IPS-NIHi11 (cell line): Measurements from ENCODE around the gene C4orf54.

ENCODE experiments used
- DNase-seq: peaks from one replicate; pipeline ENCODE4 v3.0.0; 2012; ENCODE audit warnings: mixed read lengths, low spot score

Gene C4orf54

DNA sequence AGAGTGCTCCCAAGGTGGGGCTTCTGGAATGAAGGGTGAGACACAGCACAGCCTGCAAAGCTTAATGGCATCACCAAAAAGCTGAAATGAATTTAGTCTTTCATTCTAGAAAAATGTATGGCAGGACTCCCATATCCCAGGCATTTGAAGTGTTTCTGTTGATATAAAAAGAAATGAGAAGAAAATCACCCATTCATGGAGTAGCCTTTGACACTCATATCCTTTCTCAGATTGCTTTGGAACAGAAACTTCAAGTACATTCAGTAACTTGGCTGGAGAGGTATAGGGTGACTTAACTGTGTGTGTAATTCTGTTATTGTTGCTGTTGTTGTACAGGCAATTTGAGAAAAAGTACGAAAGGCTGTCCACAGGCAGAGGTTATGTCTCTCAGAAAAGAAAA, 35.3 kb downstream of the C4orf54 start:
- no peak for DNase-seq

DNA sequence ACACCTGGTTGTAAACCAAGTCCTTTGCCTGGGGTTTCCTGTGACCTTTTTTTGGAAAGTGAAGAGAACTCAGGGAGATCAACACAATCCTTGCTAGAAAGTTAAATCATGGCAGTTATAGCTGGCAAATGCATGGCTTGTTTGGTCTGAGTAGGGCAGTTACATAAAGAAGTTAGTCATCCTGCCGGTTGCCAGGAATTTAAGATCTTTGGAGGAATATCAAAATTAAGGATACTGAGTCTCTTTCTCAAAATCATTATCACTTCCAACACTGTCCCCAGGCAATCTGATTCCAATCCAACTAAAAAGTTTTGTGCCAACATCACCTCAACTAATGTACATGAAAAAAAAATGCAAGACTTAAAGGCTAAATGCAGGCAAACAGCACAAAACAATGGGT, 40.3 kb downstream of the C4orf54 start:
- DNase-seq: no peak

DNA sequence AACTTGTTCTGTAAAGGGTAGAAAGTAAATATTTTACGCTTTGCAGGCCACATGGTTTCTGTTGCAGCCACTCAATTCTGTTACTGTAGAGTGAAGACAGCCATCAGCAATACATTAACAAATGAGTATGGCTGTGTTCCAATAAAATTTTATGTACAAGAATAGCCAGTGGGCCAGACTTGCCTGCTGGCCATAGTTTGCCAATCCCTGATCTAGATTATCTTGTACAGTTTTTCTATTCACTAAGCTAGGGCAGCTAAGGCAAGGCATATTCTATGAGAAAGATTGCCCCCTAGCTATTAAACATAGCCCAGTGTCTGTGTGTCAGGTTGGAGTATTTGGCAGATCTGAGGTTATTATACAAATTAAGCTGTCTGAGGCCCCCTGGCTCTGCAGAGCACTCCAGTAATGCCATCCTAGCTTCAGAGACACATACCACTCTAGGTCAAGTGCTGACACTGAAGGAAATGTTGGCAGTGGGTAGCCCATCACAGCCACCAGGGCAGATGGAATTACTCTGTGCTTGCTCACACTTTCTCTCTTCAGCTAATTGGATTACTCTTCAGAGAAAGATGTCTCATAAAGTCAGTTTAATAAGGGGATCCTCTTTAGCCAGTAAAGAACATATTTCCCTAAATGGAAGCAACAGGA, 42.3 kb downstream of the C4orf54 start:
- DNase-seq: no peak

DNA sequence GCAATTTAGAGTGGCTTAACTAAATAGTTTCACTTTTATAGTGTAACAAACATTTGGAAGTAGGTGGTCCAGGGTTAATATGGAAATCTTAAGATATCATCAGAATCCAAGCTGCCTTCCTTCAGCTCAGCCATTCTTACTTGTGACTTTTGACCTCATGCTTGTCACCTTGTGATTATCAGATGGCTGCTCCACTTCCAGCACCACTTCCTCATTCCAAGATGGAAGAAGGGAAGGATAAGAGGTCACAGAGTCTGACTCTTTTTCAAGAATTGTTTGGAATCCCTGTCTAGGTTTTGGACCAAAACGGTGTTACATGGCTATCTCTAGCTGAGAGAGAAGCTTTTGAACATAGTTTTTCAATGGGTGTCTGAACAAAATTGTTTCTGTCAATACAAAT, 43.1 kb downstream of the C4orf54 start:
- no peak for DNase-seq

DNA sequence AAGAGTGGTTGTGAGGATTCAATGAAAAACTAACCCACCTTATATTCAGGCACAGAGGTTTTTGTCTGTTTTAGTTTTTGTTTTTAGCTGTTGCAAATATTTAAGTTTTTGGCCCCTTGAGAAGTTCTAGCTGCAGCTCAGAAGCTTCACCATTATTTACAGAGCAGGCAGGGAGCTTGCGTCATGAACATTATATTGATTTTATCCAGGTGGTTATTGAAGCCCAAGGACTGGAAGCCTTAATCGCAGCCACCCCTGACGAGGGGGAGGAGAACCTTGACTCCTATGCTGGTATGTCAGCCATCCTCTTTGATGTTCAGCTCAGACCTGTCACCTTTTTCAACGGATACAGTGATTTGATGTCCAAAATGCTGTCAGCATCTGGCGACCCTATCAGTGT, 44.9 kb downstream of the C4orf54 start:
- DNase-seq: no peak

DNA sequence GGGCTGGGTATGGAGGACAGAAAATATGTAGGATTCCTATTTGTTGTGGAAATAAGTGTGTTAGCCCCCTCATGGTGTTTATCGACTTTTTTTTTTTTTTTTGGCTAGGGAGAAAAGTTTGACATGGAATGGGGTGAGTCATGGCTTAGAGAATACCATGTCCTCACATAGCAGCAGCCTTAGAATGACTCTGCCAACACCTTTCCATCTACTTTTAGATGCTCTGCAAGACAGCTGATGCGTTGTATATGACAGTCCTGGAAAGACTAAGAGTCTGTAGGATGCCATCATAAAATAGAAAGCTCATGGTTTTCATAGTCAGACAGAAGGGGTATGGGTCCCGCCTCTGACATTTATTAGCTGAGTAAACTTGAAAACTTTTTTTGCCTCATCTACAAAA, 45.3 kb downstream of the C4orf54 start:
- DNase-seq: no peak

DNA sequence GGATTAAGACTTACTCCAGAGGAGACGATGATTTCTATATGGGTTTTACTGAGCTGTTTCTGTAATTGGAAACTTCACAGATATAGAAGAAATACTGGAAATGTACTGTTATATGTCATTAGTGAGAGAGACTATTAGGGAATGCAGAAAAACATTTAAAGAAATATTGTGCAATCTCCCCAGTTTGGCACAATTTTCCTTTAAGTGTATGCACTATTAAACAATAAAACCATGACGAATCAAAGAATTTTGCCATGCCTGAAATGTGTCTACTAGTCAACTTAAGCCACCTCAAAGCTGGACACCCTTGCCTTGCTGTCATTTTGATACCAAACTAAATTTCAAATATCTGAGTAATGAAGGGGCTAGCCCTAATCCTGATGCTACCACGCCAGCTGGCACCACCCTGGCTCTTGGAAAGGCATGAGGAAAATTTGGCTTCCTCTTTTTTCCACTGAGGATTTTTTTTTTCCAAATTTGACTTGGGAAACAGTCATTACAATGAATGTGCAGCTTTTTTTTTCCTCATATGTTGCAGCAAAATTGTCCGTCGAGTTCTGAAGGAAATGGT, 46.9 kb downstream of the C4orf54 start:
- no peak for DNase-seq

DNA sequence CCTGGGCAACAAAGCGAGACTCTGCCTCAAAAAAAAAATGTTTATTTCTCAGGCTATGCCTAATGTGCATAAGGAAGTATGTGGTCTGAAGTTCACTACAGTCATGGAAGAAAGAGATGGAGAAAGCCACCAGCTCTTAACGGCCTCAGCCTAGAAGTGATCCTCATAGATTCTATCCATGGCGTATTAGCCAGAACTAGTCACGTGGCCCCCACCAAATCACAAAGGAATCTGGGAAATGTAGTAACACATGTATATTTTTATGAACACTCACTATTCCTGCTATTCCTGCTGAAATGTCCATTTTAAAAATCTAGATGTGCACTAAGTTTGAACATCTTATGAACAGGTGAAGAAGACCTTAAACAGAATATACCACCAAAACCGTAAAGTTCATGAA, 49.2 kb downstream of the C4orf54 start:
- DNase-seq: no peak
